GM18507 (cell line): ENCODE results near the gene PLCB1.

Experiments
- DNase-seq: peaks from one replicate; pipeline ENCODE4 v3.0.0; 2011; ENCODE audit warnings: low read depth; ENCODE audit not compliant: insufficient read length; ENCODE audit errors: extremely low spot score
- FAIRE-seq: peaks from 2 replicates; lab custom pipeline; 2011; peaks lifted over from hg19 to GRCh38; lab: Jason Lieb, UNC

The PLCB1 gene

GRCh38 chr20:8231038-8231437 lies 99.0 kb downstream of the PLCB1 start:
- DNase-seq (no peak), FAIRE-seq (no peak)

DNA sequence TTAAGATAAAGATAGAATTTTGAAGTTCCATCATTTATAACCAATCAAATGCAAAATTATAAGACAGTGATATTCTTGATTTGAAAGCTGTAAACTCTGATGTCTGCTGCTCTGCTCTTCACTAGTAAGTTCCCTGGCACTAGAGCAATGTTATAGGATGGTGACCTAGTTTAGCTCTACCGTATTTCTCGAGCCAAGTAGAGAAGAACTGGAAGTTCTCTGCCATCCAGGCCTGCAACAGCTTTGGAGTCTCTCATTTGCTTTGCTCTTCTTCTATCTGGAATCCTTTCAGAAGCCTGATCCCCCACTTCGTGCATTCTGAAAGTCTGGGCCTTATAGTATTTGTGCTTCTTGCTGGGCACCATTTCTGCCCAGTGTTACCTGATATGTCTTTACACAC lies 100.3 kb downstream of the PLCB1 start:
- FAIRE-seq (no peak), DNase-seq (no peak)

DNA sequence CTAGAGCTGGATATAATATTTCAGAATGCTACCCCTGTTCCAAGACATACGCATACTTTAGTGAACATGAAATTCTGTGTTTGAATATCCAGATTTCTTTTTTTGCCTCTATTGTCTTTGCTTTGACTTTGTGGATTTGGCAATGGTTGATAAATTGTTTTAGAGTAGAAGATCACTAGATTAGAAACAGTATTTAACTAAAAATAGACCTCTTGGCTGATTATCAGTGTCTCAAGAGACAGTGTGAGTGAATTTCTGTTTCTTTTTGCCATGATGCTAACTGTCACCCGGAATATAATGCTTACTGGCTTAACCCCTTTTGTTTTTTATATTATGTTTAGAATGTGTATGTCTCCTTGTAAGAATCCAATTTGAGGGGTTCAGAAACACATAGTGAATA lies 102.5 kb downstream of the PLCB1 start:
- FAIRE-seq (no peak), DNase-seq (no peak)

- FAIRE-seq = no peak
- no peak for DNase-seq
These were observed 110.0 kb downstream of the PLCB1 start for GRCh38 chr20:8242066-8242465.

DNA sequence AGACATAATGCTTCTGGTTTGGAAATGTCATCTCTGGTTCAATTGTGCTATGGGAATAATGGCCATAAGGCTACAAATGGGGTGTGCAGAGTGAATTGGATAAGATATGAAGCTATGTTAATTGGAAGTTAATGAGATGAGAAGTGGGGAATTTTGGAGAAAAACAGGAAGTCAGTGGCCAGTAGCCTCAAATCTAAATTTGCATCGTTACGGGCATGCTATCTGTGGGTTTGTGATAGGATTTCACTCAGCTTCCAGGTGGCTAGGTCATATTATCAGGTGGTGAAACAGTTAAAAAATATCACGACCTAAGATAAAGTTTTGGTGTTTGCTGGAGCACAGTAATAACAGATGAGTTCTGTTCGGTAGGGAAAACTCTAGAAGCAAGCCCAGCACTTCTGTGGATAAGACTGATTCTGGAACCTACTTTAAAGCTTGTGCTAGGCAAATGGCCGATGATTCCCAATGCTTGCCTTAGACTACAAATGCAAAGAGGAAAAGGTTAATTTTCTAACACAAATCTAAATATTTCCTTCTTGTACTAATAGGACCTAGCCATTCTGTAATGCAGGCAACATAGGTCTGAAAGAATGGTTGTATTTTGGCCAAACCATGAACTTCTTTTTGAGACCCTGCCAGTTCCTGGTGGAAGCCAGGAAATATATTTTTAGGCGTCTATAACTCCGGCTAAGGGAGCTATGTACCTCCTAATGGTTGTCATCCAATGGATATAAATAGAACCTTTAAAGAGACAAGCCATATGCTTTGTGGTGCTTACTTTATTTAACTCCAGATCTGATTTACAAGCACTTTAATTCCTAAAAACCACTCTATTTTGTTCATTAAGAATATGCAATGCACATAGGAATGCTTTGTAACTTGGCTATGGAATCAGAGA lies 111.0 kb downstream of the PLCB1 start:
- FAIRE-seq (no peak), DNase-seq (no peak)

DNA sequence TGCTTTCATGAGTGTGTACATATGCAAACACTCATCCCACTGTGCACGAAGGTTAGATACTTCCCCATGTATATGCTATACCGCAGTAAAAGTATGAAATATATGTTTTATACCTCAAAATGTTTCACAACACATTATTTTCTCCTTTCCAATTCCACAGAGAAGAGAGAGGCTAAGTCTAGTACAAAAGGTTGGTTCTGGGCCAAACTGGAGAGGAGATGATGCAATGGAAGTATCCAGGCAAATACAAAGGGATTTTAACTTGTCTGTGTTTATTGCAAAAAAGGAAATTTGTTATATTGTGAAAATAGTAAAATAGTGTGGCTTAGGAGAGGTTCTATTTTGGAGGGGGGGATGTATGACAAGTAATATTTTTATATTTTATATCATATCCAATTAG lies 112.6 kb downstream of the PLCB1 start:
- no peak for FAIRE-seq
- no peak for DNase-seq

GRCh38 chr20:8246153-8246552 lies 114.1 kb downstream of the PLCB1 start:
- FAIRE-seq = no peak
- DNase-seq = no peak

DNA sequence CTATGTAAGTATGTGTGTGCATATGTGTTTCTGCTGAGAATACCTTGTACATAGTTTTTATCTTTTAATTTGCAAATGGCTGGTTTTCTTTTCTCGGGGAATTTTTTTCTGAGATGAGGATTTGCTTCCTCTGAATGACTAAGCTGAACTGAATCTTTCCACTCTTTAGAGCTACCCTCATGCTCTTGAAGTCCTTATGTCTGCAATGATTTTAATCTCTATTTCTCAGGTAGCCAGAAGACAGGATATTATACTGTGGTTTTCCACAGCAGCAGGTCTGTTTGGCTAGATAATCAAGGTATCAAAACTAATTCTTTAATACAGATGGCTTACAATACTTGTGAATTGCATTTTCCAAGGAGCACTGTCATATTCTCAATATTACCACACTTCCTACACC lies 114.7 kb downstream of the PLCB1 start:
- no peak for FAIRE-seq
- DNase-seq = no peak

GRCh38 chr20:8248051-8248450 lies 116.0 kb downstream of the PLCB1 start:
- FAIRE-seq (no peak), DNase-seq (no peak)

GRCh38 chr20:8249634-8250033 lies 117.6 kb downstream of the PLCB1 start:
- DNase-seq (no peak), FAIRE-seq (no peak)

DNA sequence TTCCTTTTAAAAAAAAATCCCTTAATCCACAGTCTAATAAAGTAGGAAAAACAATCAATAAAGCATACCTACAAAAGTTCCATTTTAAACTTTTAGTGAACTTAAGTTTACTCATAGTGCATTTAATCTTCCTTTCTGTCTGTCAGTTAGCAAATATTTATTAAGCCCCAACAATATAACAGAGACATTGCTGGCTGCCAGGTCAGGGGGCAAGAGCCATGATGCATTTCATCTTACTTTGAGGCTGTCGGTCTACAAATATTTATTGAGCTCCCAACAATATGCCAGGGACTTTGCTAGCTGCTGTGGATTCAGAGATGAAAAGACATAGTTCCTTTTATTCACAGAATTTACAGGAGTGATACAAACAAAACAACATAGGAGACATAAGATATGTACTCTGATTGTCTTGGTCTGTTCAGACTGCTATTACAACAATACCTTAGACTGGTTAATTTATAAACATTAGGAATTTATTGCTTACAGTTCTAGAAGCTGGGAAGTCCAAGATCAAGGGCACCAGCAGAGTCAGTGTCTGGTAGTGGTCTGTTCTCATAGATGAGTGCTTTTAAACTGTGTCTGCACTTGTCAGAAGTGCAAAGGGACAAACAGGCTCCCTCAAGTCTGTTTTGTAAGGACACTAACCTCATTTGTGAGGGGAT lies 118.6 kb downstream of the PLCB1 start:
- no peak for DNase-seq
- no peak for FAIRE-seq

DNA sequence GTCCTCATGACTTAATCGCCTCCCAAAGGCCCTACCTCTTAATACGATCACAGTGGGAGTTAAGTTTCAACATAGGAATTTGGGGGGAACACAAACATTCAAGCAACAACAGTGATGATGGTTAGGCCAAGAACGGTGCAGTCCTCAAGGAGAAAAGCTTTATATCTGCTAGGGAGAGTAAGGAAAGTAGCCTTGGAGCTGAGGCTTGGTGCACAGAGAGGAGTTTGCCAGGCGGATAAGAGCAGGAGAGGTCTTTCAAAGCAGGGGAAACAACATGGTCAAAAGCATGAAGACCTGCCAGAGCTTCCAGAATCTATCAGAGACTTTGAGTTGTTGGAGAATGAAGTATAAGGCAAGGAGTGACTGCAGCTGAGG lies 119.1 kb downstream of the PLCB1 start:
- DNase-seq (no peak), FAIRE-seq (no peak)

GRCh38 chr20:8254911-8255582 lies 123.0 kb downstream of the PLCB1 start:
- DNase-seq = no peak

GRCh38 chr20:8255945-8256632 lies 124.0 kb downstream of the PLCB1 start:
- no peak for FAIRE-seq
- no peak for DNase-seq

More at GRCh38 chr20:8254911-8255582, 123.0 kb downstream of the PLCB1 start:
- FAIRE-seq = no peak

DNA sequence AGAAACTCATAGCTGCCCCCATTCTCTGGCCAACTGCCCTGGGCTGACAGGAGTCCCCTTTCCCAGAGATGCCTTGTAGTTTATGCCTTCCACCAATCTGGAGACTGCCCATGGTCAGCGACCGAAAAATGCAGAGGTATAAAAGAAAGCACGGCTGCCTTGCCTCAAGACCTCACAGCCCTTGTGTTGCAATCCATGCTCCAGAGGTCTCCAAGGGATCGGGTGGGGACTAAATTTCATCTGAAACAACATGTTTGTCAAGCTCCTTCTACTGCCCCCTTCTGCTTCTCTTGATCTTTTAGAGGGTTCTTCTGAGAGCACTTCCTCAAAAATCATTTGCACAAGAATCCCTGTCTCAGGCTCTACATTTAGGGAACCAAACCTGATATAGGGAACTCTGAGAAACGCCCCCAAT lies 128.8 kb downstream of the PLCB1 start:
- DNase-seq (no peak), FAIRE-seq (no peak)

DNA sequence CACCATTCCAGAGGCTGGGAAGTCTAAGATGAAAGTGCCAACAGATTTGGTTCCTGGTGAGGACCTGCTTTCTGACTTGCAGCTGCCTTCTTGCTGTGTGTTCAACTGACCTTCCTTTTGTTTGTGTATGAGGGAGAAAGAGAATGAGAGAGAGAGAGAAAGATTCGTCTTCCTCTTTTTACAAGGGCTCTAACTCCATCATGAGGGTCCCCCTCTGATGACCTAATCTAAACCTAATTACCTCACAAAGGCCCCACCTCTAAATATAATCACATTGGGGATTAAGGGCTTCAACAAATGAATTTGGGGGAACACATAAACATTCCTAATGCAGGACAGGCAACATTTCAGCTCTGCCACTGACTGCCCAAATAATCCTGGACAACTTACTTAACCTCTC lies 130.7 kb downstream of the PLCB1 start:
- FAIRE-seq = no peak
- no peak for DNase-seq

DNA sequence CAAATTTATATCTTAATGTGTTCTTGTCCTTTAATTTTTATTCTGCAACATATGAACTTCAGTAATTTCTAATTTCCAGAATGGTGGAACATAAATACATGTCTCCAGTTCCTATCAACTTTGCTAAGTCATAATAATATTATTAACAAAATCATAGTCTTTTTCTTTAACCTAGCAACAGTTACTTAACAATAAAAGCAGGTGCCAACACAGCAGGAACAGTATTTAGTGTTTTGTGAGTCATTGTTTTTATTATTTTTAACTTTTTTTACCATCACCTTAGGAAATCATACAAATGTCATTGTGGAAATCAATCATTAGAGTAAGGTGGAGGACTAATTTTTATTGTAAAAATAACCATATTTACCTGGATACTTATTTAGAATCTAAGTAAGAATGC lies 133.5 kb downstream of the PLCB1 start:
- DNase-seq = no peak
- no peak for FAIRE-seq

- no peak for FAIRE-seq
- DNase-seq = no peak
These were observed 134.9 kb downstream of the PLCB1 start for GRCh38 chr20:8267009-8267408.

DNA sequence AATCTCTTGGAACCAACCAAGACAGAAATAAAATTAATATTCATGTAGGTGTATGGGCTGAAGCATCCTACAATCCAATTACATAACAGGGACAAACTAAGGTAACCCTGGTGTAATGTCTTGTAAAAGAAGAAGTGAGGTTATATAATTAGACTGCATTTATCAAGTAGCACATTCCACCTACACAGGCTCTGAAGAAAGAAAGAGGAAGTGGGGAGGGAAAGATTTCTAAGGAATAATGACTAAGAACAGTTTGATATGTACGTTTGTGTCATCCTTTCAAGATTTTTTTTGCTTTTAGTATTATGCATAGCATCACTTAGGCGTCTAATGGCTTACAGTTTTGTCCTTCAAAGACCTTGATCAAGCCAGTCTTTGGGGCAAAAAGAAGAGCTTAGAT lies 139.7 kb downstream of the PLCB1 start:
- FAIRE-seq = no peak

GRCh38 chr20:8272766-8273165 lies 140.7 kb downstream of the PLCB1 start:
- DNase-seq = no peak
- no peak for FAIRE-seq

More for the DNA sequence above, 139.7 kb downstream of the PLCB1 start:
- DNase-seq = no peak
